ENCODE measurements around the gene SBNO2.

SBNO2 gene

GRCh38 chr19:1105873-1106840, 67.9 kb downstream of the SBNO2 start:
- DNase-seq (ENCODE audit: low read depth in 2 of 2), result no peak

- DNase-seq (ENCODE audit: low read depth in 2 of 2), result no peak
Measured at GRCh38 chr19:1105008-1105872, 68.8 kb downstream of the SBNO2 start.

DNA sequence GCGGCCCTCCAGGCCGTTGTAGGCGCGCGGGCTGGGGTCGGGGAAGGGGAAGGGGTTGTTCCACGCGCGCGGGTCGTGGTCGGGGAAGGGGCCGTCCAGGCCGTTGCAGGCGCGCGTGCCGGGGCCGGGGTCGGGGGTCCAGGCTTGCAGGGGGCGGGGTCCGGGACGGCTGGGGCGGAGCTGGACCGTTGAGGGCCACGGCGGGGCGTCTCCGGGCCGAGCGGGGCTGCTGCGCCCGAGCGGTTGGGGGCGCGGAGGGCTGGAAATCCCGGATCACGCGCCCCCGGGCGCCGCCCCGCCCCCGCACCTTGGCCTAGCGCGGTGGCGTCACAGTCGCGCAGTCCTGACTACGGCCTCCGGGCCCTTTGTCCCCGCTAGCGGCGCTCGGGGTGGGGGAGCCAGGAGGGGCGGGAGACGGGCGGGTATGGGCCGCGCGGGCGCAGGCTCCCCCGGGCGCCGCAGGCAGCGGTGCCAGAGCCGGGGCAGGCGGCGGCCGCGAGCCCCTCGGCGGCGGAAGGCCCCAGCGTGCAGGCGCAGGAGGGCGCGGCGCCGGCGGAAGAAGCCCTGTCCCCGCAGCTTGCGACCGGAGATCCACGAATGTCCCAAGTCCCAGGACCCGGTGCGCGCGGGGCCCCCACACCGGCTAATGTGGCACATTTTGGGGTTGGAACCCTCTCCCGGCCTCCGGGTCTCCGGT, 69.6 kb downstream of the SBNO2 start:
- peak; percentile 52 to 61 for DNase-seq (ENCODE audit: low read depth in 2 of 2)

GRCh38 chr19:1103708-1104310, 70.3 kb downstream of the SBNO2 start, which contains the start of gene GPX4:
Gene GPX4 (plus strand): TSS chr19:1103994. CDS start chr19:1104044, 50 bp downstream.
- peak; percentile 96 to 97 for DNase-seq (ENCODE audit: low read depth in 2 of 2)

DNA sequence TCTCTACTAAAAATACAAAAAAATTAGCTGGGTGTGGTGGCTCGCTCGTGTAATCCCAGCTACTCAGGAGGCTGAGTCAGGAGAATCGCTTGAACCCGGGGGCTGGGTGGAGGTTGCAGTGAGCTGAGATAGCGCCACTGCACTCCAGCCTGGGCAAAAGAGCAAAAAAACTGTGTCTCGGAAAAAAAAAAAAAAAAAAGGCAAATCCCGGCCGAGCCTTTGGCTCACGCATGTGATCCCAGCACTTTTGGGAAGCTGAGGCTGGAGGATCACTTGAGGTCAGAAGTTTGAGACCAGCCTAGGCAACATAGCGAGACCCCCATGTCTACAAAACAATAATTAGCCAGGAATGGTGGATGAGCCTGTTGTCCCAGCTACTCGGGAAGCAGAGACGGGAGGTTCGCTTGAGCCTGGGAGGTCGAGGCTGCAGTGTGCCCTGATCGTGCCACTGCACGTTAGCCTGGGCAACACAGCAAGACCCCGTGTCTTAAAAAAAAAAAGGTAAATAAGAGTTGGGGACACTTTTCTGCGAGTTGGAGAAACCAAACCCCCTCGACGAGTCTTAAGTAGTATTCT, 70.8 kb downstream of the SBNO2 start:
- DNase-seq (ENCODE audit: low read depth in 2 of 2), result no peak

DNA sequence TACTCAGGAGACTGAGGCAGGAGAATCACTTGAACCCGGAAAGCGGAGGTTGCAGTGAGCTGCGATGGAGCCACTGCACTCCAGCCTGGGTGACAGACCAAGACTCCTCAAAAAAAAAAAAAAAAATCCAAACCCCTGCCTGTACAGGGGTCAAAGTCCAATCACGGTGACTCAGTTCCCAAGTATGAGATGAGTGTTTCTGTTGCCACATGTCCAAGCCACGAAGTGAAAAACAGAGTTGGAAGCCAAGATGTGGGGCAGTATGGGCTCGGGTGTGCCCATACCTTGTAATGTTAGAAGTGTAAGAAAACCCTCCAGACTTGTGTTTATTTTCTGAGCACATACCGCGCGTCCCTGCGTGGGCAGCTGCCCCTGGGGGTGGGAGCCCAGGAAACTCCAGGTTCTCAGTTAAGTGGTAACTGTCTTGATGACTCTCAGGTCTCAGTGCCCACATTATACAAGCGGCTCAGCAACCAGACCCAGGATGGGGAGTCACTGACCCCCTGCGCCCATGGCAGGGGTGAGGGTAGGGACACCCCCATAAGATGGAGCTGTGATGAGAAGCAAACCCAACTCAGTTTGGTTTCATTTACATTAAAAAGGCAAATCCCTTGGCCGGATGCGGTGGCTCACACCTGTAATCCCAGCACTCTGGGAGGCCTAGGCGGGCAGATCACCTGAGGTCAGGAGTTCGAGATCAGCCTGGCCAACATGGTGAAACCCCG, 71.5 kb downstream of the SBNO2 start:
- DNase-seq (ENCODE audit: low read depth in 2 of 2), result peak; percentile 43 to 45

- DNase-seq (ENCODE audit: low read depth in 2 of 2), result no peak
Measured at GRCh38 chr19:1101337-1101698, 72.8 kb downstream of the SBNO2 start.

DNA sequence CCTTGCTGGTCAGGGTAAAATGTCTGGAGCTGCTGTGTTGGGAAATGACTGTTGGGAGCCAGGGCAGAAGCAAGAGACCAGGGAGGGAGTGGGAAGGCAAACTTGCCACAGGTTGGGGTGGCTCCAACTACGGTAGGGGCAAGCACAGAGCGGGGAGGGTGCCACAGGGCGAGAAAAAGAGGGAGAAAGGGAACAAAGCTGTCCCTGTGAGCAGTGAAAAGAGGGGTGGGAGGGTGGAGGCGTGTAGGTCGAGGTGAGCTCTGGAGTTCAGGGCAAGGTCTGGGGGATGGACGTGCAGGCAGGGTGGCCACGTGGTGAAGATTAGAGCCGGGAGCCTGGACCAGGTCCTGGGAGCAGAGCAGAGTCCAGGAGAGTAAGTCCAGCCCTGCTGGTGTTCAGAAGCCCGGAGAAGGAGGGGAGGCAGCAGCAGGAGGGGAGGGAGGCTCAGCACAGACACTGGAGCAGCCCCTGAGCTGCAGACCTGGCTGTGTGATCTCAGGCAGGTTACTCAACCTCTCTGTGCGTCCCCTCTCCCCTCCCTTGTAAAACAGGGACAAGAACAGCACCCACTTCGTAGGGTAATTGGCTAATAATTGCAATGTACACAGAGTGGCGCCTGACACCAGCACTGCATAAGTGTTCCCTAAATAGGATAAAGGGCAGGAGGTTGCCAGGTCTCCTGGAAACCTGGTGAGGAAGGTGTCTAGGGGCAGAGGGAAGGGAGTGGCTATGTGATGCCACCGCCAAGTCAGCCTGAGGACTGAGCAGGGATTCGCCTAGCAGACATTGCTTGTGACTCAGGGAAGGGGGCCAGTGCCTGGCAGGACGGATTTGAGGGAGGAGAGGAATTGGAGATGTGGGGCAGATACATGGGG, 75.7 kb downstream of the SBNO2 start:
- no peak for DNase-seq (ENCODE audit: low read depth in 2 of 2)

DNA sequence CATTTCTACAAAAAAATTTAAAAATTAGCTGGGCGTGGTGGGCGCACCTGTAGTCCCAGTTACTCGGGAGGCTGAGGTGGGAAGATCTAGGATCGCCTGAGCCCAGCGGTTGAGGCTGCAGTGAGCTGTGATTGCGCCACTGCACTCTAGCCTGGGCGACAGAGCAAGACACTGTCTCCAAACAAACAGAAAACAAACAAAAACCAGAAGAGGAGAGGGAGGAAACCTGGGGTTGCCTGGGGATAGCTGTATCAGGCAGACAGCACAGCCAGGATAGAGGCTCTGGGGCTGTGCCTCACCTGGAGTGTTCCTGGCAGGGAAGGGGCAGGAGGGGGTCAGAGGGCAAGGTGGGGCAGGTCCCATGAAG, 76.3 kb downstream of the SBNO2 start:
- no peak for DNase-seq (ENCODE audit: low read depth in 2 of 2)

DNA sequence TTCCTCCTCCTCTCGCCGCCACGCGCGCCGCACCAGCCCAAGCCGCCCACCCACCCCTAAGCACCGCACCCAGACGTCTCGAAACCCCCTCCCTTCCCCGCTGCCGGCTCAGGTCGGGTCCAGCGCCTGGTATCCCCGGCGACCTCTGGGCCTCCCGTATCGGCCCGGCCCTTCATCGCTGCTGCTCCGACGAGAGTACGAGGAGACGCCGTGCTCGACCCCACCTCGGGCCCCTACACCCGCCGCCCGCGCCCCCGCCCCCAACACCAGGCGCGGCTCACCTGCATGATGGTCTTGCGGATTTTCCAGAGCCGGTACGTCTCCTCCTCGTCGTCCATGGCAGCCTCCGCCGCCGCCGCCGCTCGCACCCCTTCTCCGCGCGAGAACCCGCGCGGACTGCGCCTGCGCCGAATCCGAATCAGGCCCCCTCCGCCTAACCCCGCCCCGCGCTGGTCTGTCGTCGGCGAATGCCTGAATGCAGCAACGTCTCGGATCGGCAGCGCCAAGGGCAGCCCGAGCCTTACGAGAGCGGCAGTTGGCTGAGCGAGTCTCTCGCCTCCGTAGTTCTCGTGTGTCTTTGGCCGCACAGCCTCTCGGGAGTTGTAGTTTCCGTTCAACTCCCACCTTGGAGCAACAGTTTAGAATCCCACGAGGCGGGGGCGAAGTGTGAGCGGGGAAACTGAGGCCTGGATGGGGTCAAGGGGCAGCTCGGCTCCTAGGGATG, 78.9 kb downstream of the SBNO2 start, which contains the start of gene POLR2E:
TSS of gene POLR2E (minus strand) at position 398 of the 724 bp plus-strand sequence. CDS start at position 338, 60 bp downstream.
- peak; percentile 96 for DNase-seq (ENCODE audit: low read depth in 2 of 2)

DNA sequence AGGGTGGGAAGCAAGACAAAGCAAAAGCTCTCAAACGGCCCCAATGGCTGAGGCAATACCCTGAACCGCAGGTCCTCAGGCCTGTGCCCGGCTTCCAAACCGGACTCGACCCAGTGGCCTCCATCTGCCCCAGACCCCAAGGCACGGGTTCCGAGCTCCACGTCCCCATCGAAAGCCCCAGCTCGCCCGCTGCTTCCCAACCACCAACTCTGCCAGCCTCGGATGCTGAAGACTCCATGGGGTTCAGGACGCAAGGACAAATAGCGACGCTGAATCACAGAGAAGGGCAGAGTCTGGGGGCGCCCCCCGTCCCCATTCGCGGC, 79.5 kb downstream of the SBNO2 start:
- no peak for DNase-seq (ENCODE audit: low read depth in 2 of 2)

DNA sequence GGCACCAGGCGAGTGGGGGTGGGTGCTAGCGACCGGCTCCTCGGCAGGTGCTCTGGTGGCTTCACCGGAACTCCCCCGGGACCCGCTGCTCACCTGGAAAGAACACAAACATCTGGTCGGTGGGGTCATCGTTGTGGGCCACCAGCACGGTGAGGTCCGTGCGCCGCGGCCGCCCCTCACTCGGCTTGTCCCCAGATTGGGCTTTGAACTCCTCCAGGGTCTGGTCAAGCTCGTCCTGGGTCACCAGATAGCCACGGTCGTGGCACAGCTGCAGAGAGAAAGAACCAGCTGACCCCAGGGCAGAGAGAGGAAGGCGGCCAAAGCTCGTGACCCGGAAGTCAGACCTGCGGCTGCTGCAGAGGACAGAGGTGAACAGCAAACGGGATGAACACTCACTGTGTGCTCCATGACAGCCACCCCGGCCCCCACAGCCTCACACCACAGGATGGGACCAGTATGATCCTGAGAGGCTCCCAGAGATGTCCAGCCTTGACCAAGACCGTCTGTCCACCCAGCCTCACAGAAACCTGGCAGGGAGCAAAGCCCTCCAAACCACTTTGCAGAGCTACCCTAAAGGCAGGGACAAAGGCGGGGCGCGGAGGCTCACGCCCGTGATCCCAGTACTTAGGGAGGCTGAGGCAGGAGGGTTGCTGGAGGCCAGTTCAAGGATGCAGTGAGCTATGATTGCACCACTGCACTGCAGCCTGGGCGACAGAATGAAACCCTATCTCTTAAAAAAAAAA, 80.1 kb downstream of the SBNO2 start:
- DNase-seq (ENCODE audit: low read depth in 2 of 2), result no peak

- DNase-seq (ENCODE audit: low read depth in 2 of 2), result no peak
Measured at GRCh38 chr19:1093330-1093729, 80.7 kb downstream of the SBNO2 start.

DNA sequence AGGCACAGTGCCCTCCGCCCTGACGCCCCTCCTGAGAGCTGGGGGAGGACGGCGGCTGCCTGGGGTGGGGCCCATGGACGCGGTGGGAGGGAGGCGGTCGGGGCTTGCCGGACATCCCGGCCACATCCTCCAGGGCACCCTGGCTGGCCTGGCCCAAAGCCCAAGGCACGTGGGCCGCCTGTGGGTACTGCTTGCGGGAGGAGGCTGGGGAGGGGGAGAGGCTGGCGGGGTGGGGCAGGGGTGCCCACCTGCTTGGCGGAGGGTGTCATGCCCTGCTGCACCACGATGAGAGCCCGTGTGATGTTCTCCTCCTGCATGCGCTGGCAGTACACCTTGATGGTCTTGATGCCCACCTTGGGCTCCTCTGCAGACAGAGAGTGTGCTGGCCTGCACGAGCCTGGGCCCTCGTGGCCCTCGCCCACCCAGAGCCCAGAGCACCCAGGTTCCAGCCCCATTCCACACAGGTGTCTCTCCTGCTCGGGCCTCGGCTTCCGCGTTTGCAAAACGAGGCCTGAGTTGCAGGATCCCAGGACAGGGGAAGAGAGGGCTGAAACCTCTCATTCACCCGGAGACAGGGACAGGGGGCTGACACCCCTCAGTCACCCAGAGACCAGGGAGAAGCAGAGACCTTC, 82.4 kb downstream of the SBNO2 start:
- DNase-seq (ENCODE audit: low read depth in 2 of 2), result no peak

- DNase-seq (ENCODE audit: low read depth in 2 of 2), result no peak
Measured at GRCh38 chr19:1090731-1091543, 83.1 kb downstream of the SBNO2 start.

- DNase-seq (ENCODE audit: low read depth in 2 of 2), result no peak
Measured at GRCh38 chr19:1089891-1090290, 84.2 kb downstream of the SBNO2 start.

Measured in activated CD8-positive, alpha-beta memory T cell treated with anti-CD3 and anti-CD28 coated beads for 4 hours (primary cell).